Sigmoid colon (tissue), 3 donors: ENCODE data around the gene CHRNA10.

ENCODE experiments used
- CTCF ChIP-seq, 4 experiments: fragments of 450-650 bp in 3 of 4; fragments of 200-600 bp in 1 of 4; IDR thresholded peaks; one replicate each; pipeline ENCODE4 v1.5.1; 2016 to 2019; ENCODE audit warnings: antibody characterized with exemption in 4 of 4, mild to moderate bottlenecking in 3 of 4, moderate library complexity in 2 of 4
- POLR2A ChIP-seq, 2 donors: fragments of 450-650 bp; IDR thresholded peaks; one replicate each; pipeline ENCODE4 v1.6.1; 2016; ENCODE audit warnings: antibody characterized with exemption in 2 of 2, mild to moderate bottlenecking in 2 of 2, moderate library complexity in 2 of 2

DNA sequence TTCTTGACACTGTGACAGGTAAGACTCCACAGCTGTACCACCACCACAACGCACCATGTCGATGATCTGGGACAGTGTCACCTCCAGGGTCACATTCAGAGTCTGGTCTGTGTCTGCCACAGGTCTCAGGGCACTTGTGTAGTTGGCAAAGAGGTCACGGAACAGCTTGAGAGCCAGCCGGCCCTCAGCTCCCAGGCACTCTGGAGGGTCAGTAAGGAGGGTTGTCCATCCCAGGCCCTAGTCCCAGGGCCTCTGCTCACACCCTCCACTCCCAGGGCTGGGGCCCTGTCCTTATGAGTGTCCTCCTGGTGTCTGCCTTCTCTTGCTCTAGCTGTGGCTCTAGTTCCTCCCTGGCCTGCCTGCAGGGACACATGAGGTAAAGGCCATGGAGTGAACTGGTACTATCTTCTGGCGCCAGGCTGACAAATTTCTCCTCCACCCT is 1.4 kb downstream of the CHRNA10 start:
- TF ChIP-seq CTCF (IDR thresholded peaks at IDR 0.05) (no peak), POLR2A (IDR thresholded peaks at IDR 0.05) (no peak)
